ENCODE results near the gene SCFD2.

SCFD2 gene

DNA sequence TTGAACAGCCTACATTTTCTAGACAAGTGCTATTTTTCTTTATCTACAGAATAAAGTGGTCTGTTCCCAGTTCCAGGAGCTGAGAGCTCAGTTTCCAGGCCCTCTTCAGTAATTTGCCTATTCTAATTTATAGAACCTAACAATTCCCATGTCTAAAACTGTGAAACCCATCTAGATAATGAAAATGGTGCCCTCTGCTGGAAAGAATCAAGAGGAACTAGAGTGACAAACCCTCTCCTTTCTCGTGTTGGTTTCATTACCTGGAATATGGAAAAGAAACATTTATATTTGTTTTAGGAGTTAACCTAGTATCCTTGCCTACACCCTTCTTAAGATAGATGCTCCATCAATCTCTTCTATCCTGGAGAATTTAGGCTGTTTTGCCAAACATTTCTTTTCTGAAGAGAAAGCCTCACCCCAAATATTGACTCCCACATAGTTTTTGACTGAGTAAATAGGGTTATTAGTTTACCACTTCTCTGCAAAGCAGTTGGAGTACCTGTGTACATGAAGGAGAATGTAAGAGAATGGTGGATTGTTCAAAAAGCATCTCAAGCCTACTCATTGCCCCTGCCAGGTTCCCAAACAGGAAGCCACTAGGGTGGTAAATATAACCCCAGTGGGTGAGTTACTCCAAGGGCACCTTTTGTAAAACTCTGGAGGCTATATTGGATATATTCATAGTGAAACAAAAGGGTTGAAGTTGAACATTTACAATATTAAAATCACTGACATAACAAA lies 382.1 kb downstream of the SCFD2 start:
- Histone ChIP-seq H3K4me1 (ENCODE audit: control insufficient read depth in 1 of 2, insufficient read depth in 2 of 2, low read length in 2 of 2) (no peaks in the 10 kb centered on the region), H3K27me3 (ENCODE audit: control insufficient read depth in 1 of 2, insufficient read depth in 2 of 2, low read length in 2 of 2) (no peaks in the 10 kb centered on the region), H3K36me3 (ENCODE audit: control insufficient read depth in 1 of 2, insufficient read depth in 2 of 2, low read length in 2 of 2) (no peaks in the 10 kb centered on the region), H3K9ac (ENCODE audit: low read depth in 1 of 2, low read length in 2 of 2) (no peak overlapping the region), H3K9me3 (ENCODE audit: control insufficient read depth in 1 of 2, low read length in 2 of 2) (no peaks in the 10 kb centered on the region), H3K27ac (ENCODE audit: low read depth, low read length) (no peak overlapping the region), H3K4me3 (ENCODE audit: low read depth in 1 of 2, low read length in 2 of 2) (no peak overlapping the region)

DNA sequence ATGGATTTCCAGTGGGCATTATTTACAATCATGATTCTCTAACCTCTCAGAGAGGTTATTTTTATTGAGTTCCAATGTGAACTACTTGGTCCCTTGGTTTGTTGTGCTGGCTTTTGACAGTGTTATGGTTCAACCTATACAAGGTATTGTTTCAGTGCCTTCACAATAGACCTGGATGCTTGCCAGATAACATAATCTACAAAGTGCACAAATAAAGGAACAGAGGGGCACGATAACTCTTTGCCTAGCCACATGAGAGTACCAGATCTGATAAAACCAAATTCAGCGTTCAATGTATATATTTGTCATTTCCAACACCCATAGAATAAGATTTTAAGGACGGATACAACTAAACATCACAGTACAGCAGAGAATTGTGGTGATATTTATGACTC lies 382.9 kb downstream of the SCFD2 start:
- Histone ChIP-seq H3K36me3 (ENCODE audit: control insufficient read depth in 1 of 2, insufficient read depth in 2 of 2, low read length in 2 of 2) (no peaks in the 10 kb centered on the region), H3K4me3 (ENCODE audit: low read depth in 1 of 2, low read length in 2 of 2) (no peak overlapping the region), H3K27ac (ENCODE audit: low read depth, low read length) (no peak overlapping the region), H3K27me3 (ENCODE audit: control insufficient read depth in 1 of 2, insufficient read depth in 2 of 2, low read length in 2 of 2) (no peaks in the 10 kb centered on the region), H3K9ac (ENCODE audit: low read depth in 1 of 2, low read length in 2 of 2) (no peak overlapping the region), H3K4me1 (ENCODE audit: control insufficient read depth in 1 of 2, insufficient read depth in 2 of 2, low read length in 2 of 2) (no peaks in the 10 kb centered on the region), H3K9me3 (ENCODE audit: control insufficient read depth in 1 of 2, low read length in 2 of 2) (no peaks in the 10 kb centered on the region)

DNA sequence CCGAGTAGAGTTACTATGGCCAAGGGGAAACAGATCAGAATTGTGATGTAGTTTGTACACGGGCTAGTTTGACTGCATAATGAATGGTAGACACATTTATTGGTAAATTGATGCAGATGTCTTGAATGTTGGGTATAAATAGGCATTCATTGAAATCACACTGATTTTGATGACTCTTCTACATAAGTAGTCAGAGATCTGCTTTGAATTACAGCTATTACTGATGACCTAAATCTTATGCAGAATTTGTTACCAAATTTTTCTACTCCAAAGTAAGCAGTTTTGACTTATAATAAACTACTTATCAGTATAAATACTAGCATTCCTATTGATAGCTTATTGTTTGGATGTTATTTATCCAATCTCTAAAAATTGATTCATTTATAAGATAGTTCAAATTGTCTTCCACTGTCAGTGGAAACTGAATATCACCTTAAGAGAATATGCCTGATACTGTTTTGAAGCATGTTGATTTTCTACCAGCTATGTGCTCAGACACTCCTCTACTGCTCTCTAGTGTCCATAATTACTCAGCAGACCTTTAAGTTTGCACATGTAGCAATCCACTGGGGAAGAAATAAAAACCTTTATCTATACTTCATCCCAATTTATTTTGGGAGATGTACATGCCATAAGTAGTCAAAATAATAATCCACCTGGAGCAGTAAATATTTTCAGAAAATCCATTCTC lies 383.5 kb downstream of the SCFD2 start:
- Histone ChIP-seq H3K9me3 (ENCODE audit: control insufficient read depth in 1 of 2, low read length in 2 of 2) (no peaks in the 10 kb centered on the region), H3K9ac (ENCODE audit: low read depth in 1 of 2, low read length in 2 of 2) (no peak overlapping the region), H3K36me3 (ENCODE audit: control insufficient read depth in 1 of 2, insufficient read depth in 2 of 2, low read length in 2 of 2) (no peaks in the 10 kb centered on the region), H3K4me1 (ENCODE audit: control insufficient read depth in 1 of 2, insufficient read depth in 2 of 2, low read length in 2 of 2) (no peaks in the 10 kb centered on the region), H3K4me3 (ENCODE audit: low read depth in 1 of 2, low read length in 2 of 2) (no peak overlapping the region), H3K27ac (ENCODE audit: low read depth, low read length) (no peak overlapping the region), H3K27me3 (ENCODE audit: control insufficient read depth in 1 of 2, insufficient read depth in 2 of 2, low read length in 2 of 2) (no peaks in the 10 kb centered on the region)

DNA sequence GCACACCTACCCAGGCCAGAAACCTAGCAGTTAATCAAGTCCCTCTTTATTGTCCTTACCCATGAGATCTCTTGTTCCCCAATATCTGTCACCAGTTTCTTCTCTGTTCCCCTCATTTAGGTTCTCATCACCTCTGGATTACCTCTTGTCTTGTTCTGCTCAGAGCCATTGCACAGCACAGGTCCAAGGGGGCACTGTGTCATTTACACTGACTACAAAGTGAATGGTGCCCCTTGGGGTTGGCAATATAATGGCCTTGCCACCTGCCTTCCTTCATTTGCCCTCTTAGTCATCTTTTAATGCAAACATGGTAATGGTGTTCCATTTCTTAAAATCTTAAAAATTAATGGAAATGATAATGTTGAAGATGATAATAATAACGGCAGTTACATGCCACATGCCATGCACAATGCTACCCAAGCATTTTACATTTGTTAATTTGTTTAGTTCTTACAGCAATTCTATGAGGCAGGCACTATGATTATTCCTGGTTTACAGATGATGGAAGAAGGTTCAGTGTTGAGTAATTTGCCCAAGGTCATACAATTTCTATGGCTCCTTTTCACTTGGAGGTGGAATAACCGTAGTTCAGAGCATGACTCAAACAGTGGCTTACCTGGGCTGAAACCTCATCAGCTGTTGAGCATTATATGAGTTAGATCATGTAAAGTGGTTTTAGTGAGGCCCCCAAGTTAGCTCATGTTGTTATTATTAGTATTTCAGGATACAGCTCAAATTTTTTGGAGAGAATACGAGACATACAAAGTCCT lies 385.9 kb downstream of the SCFD2 start:
- H3K4me3 ChIP-seq (ENCODE audit: low read depth in 1 of 2, low read length in 2 of 2) = no peak overlapping the region
- H3K27me3 ChIP-seq (ENCODE audit: control insufficient read depth in 1 of 2, insufficient read depth in 2 of 2, low read length in 2 of 2) = no peaks in the 10 kb centered on the region
- no peaks in the 10 kb centered on the region for H3K4me1 ChIP-seq (ENCODE audit: control insufficient read depth in 1 of 2, insufficient read depth in 2 of 2, low read length in 2 of 2)
- no peaks in the 10 kb centered on the region for H3K9me3 ChIP-seq (ENCODE audit: control insufficient read depth in 1 of 2, low read length in 2 of 2)
- H3K36me3 ChIP-seq (ENCODE audit: control insufficient read depth in 1 of 2, insufficient read depth in 2 of 2, low read length in 2 of 2) = no peaks in the 10 kb centered on the region
- H3K9ac ChIP-seq (ENCODE audit: low read depth in 1 of 2, low read length in 2 of 2) = no peak overlapping the region
- no peak overlapping the region for H3K27ac ChIP-seq (ENCODE audit: low read depth, low read length)

DNA sequence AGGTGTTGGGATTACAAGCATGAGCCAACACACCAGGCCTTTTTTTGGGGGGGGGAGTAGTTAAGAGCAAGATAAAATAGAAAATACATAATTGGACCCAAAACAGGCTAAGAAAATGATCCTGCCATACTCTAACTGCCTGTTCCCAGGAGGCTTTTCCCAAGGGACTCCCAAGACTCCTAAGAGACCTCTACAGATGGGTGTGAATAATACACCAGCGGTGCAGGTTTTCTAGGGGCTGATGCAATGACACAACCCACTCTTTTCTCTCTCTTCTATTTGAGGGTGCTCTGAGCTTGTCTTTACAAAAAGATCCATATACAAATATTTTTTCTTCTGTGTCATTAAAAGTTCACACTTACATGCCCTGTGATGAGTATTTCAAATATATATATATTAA lies 386.8 kb downstream of the SCFD2 start:
- Histone ChIP-seq H3K27ac (ENCODE audit: low read depth, low read length) (no peak overlapping the region), H3K27me3 (ENCODE audit: control insufficient read depth in 1 of 2, insufficient read depth in 2 of 2, low read length in 2 of 2) (no peaks in the 10 kb centered on the region), H3K9me3 (ENCODE audit: control insufficient read depth in 1 of 2, low read length in 2 of 2) (no peaks in the 10 kb centered on the region), H3K9ac (ENCODE audit: low read depth in 1 of 2, low read length in 2 of 2) (no peak overlapping the region), H3K36me3 (ENCODE audit: control insufficient read depth in 1 of 2, insufficient read depth in 2 of 2, low read length in 2 of 2) (no peaks in the 10 kb centered on the region), H3K4me3 (ENCODE audit: low read depth in 1 of 2, low read length in 2 of 2) (no peak overlapping the region), H3K4me1 (ENCODE audit: control insufficient read depth in 1 of 2, insufficient read depth in 2 of 2, low read length in 2 of 2) (no peaks in the 10 kb centered on the region)

DNA sequence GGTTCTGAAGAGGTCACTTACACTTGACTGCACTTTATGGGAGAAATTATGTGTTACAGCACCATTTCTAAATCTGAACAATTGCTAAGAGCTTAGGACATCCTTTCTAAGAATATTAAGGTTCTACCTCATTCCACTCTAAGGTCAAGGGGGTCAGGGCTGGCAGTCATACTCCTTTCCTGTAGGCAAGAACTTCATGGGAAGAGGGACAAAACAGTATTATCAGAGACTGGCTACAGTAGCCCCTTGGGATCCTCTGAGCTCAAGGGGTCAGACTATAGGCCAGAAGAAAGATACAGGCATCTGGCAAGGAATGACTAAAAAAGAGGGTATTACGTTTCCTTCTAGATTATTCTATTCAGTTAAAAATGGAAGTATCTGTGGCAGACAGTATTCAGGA lies 388.6 kb downstream of the SCFD2 start:
- H3K9me3 ChIP-seq (ENCODE audit: control insufficient read depth in 1 of 2, low read length in 2 of 2) = no peaks in the 10 kb centered on the region
- H3K27me3 ChIP-seq (ENCODE audit: control insufficient read depth in 1 of 2, insufficient read depth in 2 of 2, low read length in 2 of 2) = no peaks in the 10 kb centered on the region
- no peak overlapping the region for H3K9ac ChIP-seq (ENCODE audit: low read depth in 1 of 2, low read length in 2 of 2)
- H3K4me1 ChIP-seq (ENCODE audit: control insufficient read depth in 1 of 2, insufficient read depth in 2 of 2, low read length in 2 of 2) = no peaks in the 10 kb centered on the region
- H3K36me3 ChIP-seq (ENCODE audit: control insufficient read depth in 1 of 2, insufficient read depth in 2 of 2, low read length in 2 of 2) = no peaks in the 10 kb centered on the region
- H3K4me3 ChIP-seq (ENCODE audit: low read depth in 1 of 2, low read length in 2 of 2) = no peak overlapping the region
- H3K27ac ChIP-seq (ENCODE audit: low read depth, low read length) = no peak overlapping the region

DNA sequence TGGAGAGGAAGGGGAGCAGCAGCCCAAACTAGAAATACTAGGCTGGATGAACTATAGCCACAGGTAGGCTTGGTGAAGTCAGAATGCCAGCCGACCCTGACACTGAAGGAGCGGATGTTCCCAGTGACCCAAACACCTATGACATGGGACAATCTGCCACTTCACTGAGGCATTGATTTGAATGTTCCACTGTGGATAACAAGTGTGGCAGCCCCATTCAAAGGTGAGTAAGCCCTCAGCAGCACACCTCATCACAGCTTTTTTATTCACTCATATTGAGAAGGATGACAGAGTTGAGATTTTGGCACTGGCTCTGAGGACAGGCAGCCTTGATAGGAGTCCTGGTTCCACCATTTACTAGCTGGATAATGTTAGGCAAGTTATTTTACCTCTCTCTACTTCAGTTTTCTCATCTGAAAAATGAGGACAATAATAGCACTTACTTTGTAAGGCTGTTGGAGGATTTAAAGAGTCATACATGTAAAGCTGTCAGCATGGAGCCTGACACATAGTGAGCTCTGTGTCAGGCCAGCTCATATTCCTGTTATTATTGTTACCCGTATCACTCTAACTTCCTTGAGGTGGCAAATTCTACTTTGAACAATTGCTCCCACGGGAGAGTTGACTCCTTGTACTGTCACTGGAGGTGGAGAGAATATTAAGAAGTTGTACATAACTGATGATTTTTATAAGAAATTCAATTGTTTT lies 389.2 kb downstream of the SCFD2 start:
- Histone ChIP-seq H3K27me3 (ENCODE audit: control insufficient read depth in 1 of 2, insufficient read depth in 2 of 2, low read length in 2 of 2) (no peaks in the 10 kb centered on the region), H3K4me1 (ENCODE audit: control insufficient read depth in 1 of 2, insufficient read depth in 2 of 2, low read length in 2 of 2) (no peaks in the 10 kb centered on the region), H3K27ac (ENCODE audit: low read depth, low read length) (no peak overlapping the region), H3K36me3 (ENCODE audit: control insufficient read depth in 1 of 2, insufficient read depth in 2 of 2, low read length in 2 of 2) (no peaks in the 10 kb centered on the region), H3K9ac (ENCODE audit: low read depth in 1 of 2, low read length in 2 of 2) (no peak overlapping the region), H3K9me3 (ENCODE audit: control insufficient read depth in 1 of 2, low read length in 2 of 2) (no peaks in the 10 kb centered on the region), H3K4me3 (ENCODE audit: low read depth in 1 of 2, low read length in 2 of 2) (no peak overlapping the region)

DNA sequence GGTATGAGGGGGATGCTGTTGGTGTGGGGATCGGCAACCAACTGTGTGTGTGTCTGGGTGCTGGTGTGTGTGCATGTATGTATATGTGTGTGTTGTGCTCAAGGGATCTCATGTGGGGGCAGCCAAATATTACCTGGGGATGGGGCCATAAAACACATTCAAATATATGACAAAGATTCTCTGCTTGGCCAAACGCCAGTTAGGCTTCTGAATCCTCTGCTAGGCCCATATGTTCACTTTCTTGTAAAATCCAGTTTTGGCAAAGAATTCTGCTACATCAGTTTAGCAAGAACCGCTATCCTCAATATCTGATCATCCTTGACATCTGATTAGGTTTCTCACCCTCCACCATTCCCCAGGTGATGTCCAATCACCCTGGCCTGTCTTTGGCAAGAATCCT lies 397.2 kb downstream of the SCFD2 start:
- H3K4me1 ChIP-seq (ENCODE audit: control insufficient read depth in 1 of 2, insufficient read depth in 2 of 2, low read length in 2 of 2) = no peaks in the 10 kb centered on the region
- H3K9ac ChIP-seq (ENCODE audit: low read depth in 1 of 2, low read length in 2 of 2) = no peak overlapping the region
- no peaks in the 10 kb centered on the region for H3K36me3 ChIP-seq (ENCODE audit: control insufficient read depth in 1 of 2, insufficient read depth in 2 of 2, low read length in 2 of 2)
- H3K9me3 ChIP-seq (ENCODE audit: control insufficient read depth in 1 of 2, low read length in 2 of 2) = no peaks in the 10 kb centered on the region
- no peaks in the 10 kb centered on the region for H3K27me3 ChIP-seq (ENCODE audit: control insufficient read depth in 1 of 2, insufficient read depth in 2 of 2, low read length in 2 of 2)
- H3K27ac ChIP-seq (ENCODE audit: low read depth, low read length) = no peak overlapping the region
- H3K4me3 ChIP-seq (ENCODE audit: low read depth in 1 of 2, low read length in 2 of 2) = no peak overlapping the region

DNA sequence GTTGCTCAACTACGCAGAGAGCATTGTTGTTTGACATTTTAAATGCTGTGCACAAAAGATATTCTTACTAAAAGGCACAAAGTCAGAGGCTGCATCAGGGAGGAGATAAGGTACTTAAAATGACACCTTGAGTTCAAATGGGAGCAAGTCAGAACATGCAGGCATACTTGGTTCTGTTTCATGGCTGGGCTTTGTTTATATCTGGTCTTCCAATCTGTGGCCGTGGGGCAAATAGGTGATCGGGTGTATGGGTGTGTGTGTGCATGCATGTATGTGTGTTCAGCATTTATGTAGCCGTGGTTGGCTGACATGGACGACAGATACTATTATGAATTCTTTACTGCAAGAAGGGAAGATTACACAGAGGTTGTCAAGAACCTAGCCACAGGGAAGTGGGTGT lies 397.6 kb downstream of the SCFD2 start:
- Histone ChIP-seq H3K9ac (ENCODE audit: low read depth in 1 of 2, low read length in 2 of 2) (no peak overlapping the region), H3K9me3 (ENCODE audit: control insufficient read depth in 1 of 2, low read length in 2 of 2) (no peaks in the 10 kb centered on the region), H3K27ac (ENCODE audit: low read depth, low read length) (no peak overlapping the region)

DNA sequence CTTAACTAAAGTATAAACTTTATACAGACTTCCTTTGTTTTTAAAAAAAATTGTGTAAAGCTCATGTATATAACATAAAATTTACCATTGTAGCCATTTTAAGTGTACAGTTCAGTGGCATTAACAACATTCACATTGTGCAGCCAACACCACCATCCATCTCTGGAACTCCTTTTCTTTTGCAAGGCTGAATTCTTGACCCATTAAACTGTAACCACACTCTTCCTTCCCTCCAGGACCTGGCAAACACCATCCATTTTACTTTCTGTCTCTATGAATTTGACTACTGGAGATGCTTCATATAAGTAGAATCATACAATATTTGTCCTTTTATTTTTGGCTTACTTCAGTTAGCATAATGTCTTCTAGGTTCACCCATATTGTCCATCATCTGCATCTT lies 399.1 kb downstream of the SCFD2 start:
- no peaks in the 10 kb centered on the region for H3K4me1 ChIP-seq (ENCODE audit: control insufficient read depth in 1 of 2, insufficient read depth in 2 of 2, low read length in 2 of 2)
- H3K36me3 ChIP-seq (ENCODE audit: control insufficient read depth in 1 of 2, insufficient read depth in 2 of 2, low read length in 2 of 2) = no peaks in the 10 kb centered on the region
- no peaks in the 10 kb centered on the region for H3K9me3 ChIP-seq (ENCODE audit: control insufficient read depth in 1 of 2, low read length in 2 of 2)
- no peak overlapping the region for H3K9ac ChIP-seq (ENCODE audit: low read depth in 1 of 2, low read length in 2 of 2)
- no peak overlapping the region for H3K27ac ChIP-seq (ENCODE audit: low read depth, low read length)
- H3K27me3 ChIP-seq (ENCODE audit: control insufficient read depth in 1 of 2, insufficient read depth in 2 of 2, low read length in 2 of 2) = no peaks in the 10 kb centered on the region
- no peak overlapping the region for H3K4me3 ChIP-seq (ENCODE audit: low read depth in 1 of 2, low read length in 2 of 2)

More for the DNA sequence above, 397.6 kb downstream of the SCFD2 start:
- no peaks in the 10 kb centered on the region for H3K27me3 ChIP-seq (ENCODE audit: control insufficient read depth in 1 of 2, insufficient read depth in 2 of 2, low read length in 2 of 2)
- H3K36me3 ChIP-seq (ENCODE audit: control insufficient read depth in 1 of 2, insufficient read depth in 2 of 2, low read length in 2 of 2) = no peaks in the 10 kb centered on the region
- no peak overlapping the region for H3K4me3 ChIP-seq (ENCODE audit: low read depth in 1 of 2, low read length in 2 of 2)
- H3K4me1 ChIP-seq (ENCODE audit: control insufficient read depth in 1 of 2, insufficient read depth in 2 of 2, low read length in 2 of 2) = no peaks in the 10 kb centered on the region

Measured in duodenal mucosa (tissue), 2 donors.